ENCODE results near the gene RAD51B. TPM values are rescaled to one million over a fixed set of nuclear protein-coding genes. Genes with fewer than 3 reads are reported as not detected.
"Not testable (repeated sequence)": the region's sequence is repeated elsewhere in the genome, so short reads cannot be mapped to it uniquely, and the experiment has no call there.

The RAD51B gene
- total RNA-seq, 1 donor from 2014 or later = 16.7 TPM

DNA sequence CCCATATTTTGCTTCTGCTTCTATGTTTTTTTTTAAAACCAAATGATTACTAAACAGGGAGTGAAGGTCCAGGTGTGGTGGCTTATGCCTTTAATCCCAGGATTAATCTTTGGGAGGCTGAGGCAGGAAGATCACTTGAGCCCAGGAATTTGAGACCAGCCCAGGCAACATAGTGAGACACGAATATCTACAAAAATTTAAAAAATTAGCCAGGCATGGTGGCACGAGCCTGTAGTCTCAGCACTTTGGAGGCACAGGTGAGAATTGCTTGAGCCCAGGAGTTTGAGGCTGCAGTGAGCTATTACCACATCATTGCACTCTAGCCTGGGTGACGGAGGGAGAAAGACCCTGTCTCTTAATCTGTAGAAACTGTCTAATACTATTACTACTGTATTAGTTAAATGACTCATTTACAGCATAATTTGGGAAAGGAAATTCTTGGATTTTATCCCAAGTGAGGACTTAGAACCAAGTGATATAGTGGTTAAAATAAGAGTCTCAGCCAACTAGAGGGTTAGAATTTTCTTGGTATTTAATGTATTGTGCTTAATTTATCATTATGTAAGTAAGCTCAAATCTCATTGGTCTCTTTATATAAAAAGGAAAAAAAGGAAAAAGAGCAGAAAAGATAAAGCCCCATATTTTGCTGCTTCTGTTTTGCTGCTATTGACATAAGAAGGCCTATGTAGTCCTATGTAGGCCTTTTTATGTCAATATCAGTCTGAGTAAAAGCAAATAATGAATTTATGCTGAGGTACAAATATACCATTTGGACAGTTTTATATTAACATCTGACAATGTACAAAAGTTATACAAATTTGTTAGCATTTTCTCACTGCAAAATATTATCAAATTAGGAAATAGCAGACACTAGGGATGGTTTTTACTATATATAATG is 163.4 kb downstream of the RAD51B start:
- Mint-ChIP-seq H3K36me3 (ENCODE audit: low read depth) (no peaks in the 10 kb centered on the region), H3K27me3 (ENCODE audit: low read depth) (no peaks in the 10 kb centered on the region), H3K9me3 (no peaks in the 10 kb centered on the region), H3K4me1 (no peaks in the 10 kb centered on the region), H3K4me3 (no peak overlapping the region), H3K27ac (ENCODE audit: unreplicated experiment) (no peak overlapping the region)
- DNase-seq (ENCODE audit: low read depth, low spot score) = no peak
- TF ChIP-seq CTCF (conservative IDR thresholded peaks at IDR 0.05) = no peak

DNA sequence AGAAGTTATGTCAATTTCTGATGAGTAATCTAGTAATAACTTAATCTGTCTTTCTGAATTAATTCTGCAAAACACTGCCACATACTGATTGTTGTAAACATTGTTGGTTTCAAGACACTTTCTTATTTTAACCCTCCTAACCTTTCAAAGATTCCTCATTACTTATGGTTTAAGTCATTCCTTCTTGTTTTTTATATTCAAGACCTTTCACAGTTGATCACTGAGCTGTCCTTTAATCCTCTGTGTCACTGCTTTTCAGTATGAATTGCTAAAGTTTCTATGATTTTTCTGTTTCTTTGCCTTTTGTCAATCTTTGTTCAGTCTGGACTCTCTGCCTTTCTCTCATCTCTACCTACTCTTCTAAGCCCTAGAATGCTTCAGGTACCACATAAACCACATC is 164.7 kb downstream of the RAD51B start:
- Mint-ChIP-seq H3K36me3 (ENCODE audit: low read depth) (no peaks in the 10 kb centered on the region), H3K4me1 (no peaks in the 10 kb centered on the region), H3K27ac (ENCODE audit: unreplicated experiment) (no peak overlapping the region), H3K9me3 (no peaks in the 10 kb centered on the region), H3K27me3 (ENCODE audit: low read depth) (no peaks in the 10 kb centered on the region), H3K4me3 (no peak overlapping the region)
- TF ChIP-seq CTCF (conservative IDR thresholded peaks at IDR 0.05) = no peak
- no peak for DNase-seq (ENCODE audit: low read depth, low spot score)

DNA sequence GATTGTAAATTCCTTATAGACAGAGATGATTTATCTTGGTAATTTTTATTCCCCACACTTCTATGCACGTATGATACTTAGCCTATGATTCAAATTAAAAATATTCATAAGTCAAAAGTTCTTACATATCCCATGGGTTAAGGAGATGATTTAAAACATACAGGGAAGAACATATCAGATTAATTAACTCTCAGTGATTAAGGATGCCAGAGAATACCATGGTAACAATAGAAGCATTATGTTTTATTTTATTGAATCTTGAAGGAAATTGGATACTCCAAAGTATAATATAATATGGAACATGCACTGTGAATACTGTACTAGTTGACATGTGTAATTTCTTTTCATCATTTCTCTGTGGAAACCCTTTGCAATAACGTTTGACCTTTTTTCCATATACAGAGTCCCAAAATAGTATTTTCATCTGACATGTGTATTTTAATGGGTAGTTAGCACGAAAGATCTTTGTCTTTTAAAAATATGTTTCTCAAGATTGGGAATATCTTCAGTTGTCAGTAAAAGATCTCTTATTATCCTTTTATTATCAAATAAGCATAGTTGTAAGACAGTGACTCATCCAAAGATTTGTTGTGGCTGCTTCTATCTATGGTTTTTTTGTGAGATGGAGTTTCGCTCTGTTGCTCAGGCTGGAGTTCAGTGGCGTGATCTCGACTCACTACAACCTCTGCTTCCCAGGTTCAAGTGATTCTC is 166.7 kb downstream of the RAD51B start:
- no peaks in the 10 kb centered on the region for H3K36me3 Mint-ChIP-seq (ENCODE audit: low read depth)
- no peaks in the 10 kb centered on the region for H3K4me1 Mint-ChIP-seq
- no peak overlapping the region for H3K4me3 Mint-ChIP-seq
- no peaks in the 10 kb centered on the region for H3K27me3 Mint-ChIP-seq (ENCODE audit: low read depth)
- no peaks in the 10 kb centered on the region for H3K9me3 Mint-ChIP-seq
- H3K27ac Mint-ChIP-seq (ENCODE audit: unreplicated experiment) = no peak overlapping the region
- no peak for DNase-seq (ENCODE audit: low read depth, low spot score)
- TF ChIP-seq CTCF (conservative IDR thresholded peaks at IDR 0.05) = no peak

- no peak overlapping the region for H3K4me3 Mint-ChIP-seq
- H3K27me3 Mint-ChIP-seq (ENCODE audit: low read depth) = no peaks in the 10 kb centered on the region
- H3K36me3 Mint-ChIP-seq (ENCODE audit: low read depth) = no peaks in the 10 kb centered on the region
- no peak overlapping the region for H3K27ac Mint-ChIP-seq (ENCODE audit: unreplicated experiment)
- no peak for DNase-seq (ENCODE audit: low read depth, low spot score)
- H3K4me1 Mint-ChIP-seq = no peaks in the 10 kb centered on the region
- no peaks in the 10 kb centered on the region for H3K9me3 Mint-ChIP-seq
- no peak for TF ChIP-seq CTCF (conservative IDR thresholded peaks at IDR 0.05)
Observed at GRCh38 chr14:67987606-67988005, 168.0 kb downstream of the RAD51B start.

GRCh38 chr14:67988210-67988609 is 168.6 kb downstream of the RAD51B start:
- H3K9me3 Mint-ChIP-seq; H3K4me3 Mint-ChIP-seq; DNase-seq (ENCODE audit: low read depth, low spot score); H3K27ac Mint-ChIP-seq (ENCODE audit: unreplicated experiment); H3K36me3 Mint-ChIP-seq (ENCODE audit: low read depth); H3K27me3 Mint-ChIP-seq (ENCODE audit: low read depth); H3K4me1 Mint-ChIP-seq: not testable (repeated sequence)

DNA sequence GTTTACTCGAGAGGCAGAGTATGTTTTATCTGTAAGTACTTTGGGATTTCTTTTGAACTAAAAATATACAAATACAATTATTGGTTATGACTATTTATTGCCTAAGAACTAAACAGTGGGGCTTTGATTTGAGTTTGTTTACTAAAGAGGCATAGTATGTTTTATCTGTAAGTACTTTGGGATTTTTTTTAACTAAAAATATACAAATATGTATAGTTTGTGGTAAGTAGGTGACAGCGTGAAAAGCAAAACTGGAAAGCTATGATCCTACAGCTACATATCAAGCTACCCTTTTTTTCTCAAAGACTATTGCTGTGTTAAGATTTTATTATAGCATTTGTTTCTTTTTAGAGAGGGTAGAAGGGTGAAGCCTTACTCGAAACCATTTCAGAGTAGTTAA is 171.0 kb downstream of the RAD51B start:
- no peaks in the 10 kb centered on the region for H3K4me1 Mint-ChIP-seq
- no peaks in the 10 kb centered on the region for H3K9me3 Mint-ChIP-seq
- no peak for DNase-seq (ENCODE audit: low read depth, low spot score)
- H3K27ac Mint-ChIP-seq (ENCODE audit: unreplicated experiment) = no peak overlapping the region
- H3K36me3 Mint-ChIP-seq (ENCODE audit: low read depth) = no peaks in the 10 kb centered on the region
- H3K4me3 Mint-ChIP-seq = no peak overlapping the region
- no peak for TF ChIP-seq CTCF (conservative IDR thresholded peaks at IDR 0.05)
- no peaks in the 10 kb centered on the region for H3K27me3 Mint-ChIP-seq (ENCODE audit: low read depth)
